ENCODE results near the gene RPS6KA2.
"Not testable (repeated sequence)": the region's sequence is repeated elsewhere in the genome, so short reads cannot be mapped to it uniquely, and the experiment has no call there.

The RPS6KA2 gene

DNA sequence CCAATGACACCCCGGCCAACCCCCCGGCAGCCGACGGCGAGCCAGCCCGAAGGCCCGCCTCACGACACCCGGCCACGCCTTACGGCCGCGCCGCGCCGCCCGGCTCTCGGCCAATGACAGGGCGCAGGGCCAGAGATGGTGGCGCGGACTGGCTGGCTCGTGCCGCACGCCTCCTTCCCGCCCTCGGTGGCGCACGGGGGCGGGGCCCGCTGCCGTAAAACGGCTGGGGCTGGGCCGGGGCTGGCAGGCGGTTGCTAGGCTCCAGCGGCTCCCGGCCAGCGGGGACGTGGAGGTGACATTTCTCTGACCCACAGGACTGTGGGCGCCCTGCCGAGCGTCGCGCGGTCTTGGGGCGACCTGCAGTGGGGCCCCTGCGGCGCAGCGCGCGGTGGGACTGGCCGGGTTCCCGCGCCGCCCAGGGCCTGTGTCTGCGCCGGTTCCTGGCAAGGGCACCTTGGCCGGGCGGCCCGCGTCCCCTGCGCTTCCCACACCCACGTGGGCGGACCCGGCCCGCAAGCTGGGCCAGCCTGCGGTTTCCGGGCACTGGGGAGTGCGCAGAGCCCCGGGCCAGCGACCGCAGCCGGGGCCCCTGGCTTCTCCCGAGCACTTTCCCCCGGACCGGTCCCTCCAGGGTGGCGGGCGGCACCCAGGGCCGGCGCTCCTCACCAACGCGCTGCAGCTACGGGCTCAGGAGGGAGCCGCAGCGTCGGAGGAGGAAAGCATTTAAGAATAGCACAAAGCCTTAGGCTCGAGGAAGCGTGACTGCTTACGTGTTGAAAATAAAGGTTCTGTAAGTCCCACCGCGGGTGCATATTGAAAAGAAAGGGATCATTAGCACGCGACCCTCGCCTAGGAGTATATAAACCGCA is 243.9 kb downstream of the RPS6KA2 start, which contains the start of gene MPC1:
Gene MPC1, minus strand, starts transcription at position 8 of the 869 bp plus-strand sequence. CDS start 64 bp downstream, outside the sequence.
- peak; percentile 94 for DNase-seq

DNA sequence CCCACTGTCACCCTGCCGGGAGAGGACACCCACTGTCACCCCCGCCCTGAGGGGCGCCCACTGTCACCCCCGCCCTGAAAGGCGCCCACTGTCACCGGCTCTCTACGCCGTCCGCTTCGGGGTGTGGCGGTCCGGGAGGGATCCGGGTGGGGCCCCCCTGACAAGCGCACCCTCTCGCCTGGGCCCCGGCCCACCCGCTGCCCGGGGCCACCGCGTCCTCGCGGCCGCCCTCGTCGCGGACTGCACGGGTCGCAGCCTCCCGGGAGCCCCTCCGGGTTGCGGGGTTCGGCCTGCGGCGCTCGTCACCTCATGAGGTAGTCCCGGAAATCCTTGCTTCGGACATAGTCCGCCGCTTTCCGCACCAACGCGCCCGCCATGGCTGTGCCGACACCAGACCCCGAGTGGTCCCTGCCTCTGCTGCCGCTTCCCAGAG is 244.5 kb downstream of the RPS6KA2 start:
- DNase-seq = no peak

DNA sequence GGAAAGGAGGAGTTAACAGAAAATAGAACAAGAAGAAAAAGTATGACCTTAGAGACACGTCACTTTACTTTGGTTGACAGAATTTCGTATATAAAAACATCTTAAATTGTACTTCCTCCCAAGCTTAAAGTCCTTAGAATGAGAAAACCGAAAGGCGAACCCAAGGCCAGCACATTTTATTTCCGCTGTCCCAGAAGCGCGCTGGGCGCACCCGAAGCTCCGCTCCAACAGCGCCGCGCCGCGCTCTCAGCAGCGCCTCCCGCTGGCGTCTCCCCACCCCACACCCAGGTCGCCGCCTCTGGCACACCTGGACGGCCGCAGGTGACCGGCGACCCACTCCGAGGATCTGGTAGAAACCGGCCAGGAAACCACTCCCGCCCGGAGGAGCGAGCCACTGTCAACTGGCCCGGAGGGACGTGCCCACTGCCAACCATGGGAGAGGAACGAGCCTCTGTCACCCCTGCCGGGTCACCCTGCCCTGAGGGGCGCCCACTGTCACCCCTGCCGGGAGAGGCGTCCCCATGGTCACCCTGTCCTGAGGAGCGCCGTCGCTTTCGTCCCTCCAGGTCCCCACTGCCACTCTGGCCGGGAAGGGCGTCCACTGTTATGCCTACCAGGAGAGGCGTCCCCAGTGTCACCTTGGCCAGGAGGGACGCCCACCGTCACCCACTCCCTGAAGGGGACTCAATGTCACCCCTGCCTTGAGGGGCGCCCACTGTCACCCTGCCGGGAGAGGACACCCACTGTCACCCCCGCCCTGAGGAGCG is 245.1 kb downstream of the RPS6KA2 start:
- peak; percentile 70 for DNase-seq

DNA sequence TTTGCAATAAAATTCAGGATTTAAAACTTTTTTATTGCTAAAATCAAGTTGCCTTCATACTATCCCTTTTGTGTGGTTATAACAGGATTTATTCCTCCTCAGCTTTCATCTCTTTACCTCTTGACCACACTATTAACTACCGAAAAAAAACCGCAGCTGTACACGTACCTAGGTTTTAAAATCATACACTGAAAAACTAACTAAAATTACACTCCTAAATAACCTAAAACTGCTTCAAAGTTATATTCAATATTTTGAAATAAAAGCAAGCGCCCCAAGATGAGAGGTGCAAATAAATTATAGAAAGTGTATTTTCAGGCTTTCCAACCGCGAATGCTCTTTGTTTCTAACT is 245.7 kb downstream of the RPS6KA2 start:
- no peak for DNase-seq

DNA sequence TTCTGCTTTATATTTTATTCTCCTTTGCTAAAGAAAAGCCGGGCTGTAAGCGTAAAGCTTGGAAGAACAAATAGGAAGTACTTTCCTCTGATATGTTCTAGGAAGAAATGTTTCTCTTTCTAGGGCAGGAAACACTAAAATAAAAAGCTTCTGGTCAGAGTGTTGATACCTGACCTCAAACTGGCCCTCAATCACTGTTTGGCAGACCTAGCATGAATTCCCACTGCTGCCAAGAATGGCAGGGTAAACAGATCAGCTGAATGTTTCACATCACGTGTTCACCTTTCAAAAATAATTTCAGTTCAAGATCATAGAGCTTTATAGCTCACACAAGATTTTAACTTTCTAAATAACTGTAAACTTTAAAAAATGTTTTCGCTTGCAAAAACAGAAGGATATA is 247.3 kb downstream of the RPS6KA2 start:
- DNase-seq = no peak

DNA sequence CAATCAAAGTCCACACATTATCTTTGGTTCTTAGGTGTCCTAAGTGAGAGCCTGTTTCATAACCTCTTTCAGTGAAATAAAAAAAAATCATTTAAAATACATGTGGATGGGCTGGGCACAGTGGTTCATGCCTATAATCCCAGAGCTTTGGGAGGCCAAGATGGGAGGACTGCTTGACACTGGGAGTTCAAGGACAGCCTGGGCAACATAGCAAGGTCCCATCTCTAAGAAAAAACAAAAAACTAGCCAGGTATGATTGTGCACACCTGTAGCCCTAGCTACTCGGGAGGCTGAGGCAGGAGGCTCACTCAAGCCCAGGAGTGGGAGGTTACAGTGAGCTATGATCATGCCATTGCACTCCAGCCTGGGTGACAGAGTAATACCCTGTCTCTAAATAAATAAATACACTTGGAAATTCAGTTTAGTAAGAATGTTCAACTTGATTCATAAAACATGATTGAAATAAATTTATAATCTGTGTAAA is 247.9 kb downstream of the RPS6KA2 start:
- no peak for DNase-seq

DNA sequence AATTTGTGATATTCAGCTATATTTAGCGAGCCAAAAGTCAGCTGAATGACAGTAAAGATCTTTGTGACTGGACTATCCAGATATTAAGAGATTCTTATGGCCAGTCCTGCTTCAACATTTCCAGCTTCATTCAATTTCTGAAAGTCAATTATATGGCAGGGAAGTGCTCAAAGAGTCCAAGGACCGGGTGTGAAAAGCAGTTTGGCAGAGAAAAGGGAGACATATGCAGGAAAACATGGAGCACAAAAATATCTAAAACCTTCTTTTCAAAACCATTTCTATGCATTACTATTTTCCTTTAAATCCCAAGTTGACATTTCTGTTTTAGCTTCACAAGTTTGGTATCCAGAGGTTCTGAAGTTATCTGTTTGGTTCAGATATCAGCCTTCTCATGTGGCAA is 249.3 kb downstream of the RPS6KA2 start:
- DNase-seq = no peak

DNA sequence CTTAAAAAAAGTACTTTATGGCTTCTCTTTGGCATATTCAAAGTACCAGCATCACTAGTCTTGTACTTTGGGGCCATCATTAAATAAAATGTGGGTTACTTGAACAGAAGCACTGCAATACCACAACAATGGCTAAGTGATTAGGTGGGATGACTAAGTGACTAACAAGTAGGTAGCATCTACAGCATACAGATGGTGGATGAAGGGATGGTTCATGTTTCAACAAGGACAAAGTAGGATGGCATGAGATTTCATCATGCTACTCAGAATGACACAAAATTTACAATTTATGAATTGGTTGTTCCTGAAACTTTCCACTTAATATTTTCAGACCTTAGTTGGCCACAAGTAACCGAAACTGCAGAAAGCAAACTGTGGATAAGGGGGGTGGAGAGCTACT is 252.0 kb downstream of the RPS6KA2 start:
- no peak for DNase-seq

DNA sequence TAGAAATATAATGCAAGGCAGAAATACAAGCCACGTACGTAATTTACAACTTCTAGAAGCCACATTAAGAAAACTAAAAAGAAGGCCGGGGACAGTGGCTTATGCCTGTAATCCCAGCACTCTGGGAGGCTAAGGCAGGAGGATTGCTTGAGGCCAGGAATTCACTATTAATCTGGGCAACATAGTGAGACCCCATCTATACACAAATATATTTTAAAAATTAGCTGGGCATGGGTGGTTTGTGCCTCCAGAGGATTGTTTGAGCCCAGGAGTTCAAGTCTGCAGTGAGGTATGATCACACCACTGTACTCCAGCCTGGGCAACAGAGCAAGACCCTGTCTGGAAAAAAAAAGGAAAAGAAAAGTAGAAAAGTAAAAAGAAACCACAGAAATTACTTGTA is 256.6 kb downstream of the RPS6KA2 start:
- DNase-seq = no peak

DNA sequence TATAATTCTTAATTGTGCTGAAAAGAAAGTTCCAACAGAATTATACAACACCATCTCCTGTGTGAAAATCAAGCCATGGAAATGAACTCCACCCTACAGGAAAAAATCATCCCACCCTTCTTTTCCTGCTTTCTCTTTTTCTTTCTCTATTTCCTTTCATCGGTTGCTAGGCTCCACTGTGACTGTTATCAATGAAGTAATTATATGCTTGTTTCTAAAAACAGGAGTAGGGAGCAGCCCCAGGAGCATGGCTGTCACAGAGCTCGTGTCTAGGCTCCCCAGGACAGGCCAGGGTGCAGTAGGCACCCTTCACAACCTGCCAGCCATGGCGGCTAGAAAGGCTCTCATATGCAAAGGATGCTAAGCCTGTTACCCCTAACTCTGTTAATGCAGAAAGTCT is 257.3 kb downstream of the RPS6KA2 start:
- DNase-seq = no peak

DNA sequence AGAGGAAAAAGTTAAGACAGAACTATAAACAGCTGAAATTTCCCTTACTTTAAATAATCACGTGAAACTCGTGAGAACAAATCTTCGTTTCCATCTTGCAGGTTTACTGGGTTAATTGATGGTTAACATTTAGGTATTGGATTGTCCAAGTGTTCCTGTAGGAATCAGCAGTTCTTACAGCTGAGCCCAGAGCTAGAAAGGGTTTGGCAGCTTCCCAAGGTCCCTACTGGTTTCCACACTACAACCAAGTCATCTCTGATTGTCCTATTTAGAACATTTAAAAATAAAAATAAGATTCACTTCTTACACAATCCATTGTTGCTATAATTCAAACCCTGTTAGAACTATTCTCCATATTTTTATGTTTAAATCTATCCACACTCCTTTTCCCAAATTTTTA is 260.1 kb downstream of the RPS6KA2 start:
- no peak for DNase-seq

DNA sequence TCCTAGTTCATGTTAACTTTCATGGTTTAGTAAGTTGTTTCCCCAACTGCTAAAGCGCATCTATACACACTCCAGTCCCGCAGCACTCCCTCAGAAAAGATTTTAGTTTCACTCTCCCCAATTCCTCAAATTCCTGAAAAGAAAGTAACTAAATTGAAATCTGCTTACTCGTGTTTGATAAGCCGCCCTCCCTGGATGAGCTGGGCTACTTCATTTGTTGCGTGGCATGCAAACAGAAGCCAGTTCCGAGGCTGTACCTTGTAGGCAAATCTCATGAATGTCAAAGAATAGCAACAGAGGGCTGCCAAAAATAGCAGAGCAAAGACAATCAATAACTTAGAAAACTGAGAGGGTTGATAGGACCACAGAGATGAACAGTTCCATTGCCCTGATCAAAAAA is 261.2 kb downstream of the RPS6KA2 start:
- no peak for DNase-seq

DNA sequence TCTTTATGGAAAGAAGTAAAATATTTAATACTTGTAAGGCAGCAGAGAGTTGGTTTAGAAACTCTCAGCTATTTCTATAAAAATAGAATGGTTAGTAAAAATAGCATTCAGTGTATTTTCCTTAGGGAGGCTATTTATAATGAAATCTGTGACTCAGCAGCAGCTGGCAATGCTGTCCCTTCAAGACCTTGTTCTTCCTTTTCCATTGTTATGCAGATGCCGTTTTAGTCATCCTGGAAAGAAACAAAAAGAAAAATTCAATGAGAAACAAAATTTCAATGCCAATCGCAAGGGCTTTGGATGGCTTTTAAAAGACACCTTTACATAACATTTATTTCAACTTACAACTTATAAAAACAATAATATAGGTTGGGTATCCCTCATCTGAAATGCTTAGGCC is 261.8 kb downstream of the RPS6KA2 start:
- DNase-seq = no peak

DNA sequence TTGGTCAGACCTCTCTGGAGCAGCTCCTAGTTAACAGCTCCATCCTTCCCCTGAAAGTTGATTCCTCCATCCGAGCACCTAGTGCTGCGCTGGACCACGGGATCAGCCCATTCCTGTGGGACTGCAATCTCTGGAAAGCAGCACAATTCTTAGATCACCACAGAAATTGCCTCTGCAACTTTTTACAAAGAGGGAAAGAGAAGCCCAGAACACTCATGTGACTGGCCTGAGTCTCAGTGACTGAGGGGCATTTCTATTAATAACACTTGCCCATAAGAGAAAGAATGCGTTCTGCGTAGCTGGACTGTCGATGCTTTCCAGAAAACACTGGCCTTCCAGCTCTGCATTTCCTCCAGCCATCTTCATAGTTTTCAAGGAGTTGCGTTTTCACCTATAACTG is 262.6 kb downstream of the RPS6KA2 start:
- DNase-seq = no peak

DNA sequence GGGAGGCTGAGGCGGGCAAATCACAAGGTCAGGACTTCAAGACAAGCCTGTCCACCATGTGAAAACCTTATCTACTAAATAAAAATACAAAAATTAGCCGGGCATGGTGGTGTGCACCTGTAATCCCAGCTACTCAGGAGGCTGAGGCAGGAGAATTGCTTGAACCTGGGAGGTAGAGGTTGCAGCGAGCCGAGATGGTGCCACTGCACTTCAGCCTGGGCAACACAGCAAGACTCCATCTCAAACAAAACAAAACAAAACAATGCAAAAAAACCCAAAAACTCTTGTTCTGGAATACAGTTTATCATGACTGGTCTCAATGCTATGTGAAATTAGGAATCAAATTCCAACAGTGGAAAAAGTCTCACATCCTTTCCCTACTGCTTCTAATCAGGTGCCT is 264.6 kb downstream of the RPS6KA2 start:
- DNase-seq = not testable (repeated sequence)

DNA sequence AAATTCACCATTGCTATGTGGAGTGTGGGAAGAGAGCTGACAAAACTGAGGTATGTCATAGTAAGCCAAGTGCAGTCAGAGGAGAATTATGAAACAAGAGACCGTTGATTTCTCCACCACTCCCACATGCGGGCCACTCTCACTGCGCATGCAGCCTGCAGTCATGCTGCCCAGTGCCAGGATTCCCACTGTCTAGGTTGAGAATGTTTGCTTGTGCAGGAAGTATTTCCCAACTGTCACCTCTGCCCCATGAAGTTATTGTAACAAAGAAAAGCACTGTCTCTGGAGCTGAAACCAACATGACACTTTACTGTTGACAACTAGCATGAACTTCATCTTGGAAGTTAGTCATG is 266.0 kb downstream of the RPS6KA2 start:
- no peak for DNase-seq

DNA sequence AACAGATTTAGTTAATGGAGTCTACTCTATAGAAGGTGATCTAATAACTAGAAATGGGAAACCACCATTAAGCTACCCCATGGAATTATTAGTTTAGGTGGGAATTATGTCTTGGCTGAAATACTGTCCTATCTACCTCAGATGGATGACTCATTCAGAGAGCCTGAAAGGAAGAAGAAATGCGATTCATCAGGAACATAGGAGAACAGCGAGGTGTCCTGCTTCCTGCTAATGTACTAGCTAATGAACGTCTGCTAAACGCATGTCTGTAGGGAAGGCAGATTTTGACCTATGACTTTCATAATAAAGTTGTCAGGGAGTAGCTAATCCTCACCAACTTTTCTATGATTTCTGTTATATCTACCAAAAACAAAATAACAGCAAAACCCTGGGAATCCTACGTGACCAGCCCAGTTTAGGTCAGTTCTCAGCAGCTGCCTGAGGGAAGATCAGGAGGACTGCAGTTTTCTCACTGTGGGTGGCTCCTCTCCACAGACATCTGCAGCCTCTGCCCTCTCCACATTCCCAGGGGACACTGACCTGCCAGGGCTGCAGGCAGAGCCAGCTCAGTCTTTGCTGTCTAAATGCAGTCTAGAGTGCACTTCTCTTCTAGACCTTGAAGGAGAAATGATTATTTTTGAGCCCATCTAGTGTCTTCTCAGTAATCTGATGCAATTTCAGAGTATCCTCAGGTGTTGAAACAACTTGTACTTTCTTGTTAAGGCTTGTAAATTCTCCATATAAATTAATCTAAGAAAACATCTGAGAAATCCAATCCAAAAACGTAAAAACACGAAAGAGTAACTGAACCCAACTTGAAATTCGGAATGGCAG is 266.6 kb downstream of the RPS6KA2 start:
- DNase-seq = no peak
